GM19043 (cell line): Measurements from ENCODE around the gene PLPPR3.
A peak's percentile ranks its signal among the peaks of the same experiment; 100 is the strongest.

Experiments used
- ATAC-seq: cut with Tn5 transposase; IDR thresholded peaks from one replicate; pipeline ENCODE4 v1.9.1; 2021; ENCODE audit warnings: low read depth; ENCODE audit not compliant: unreplicated experiment

PLPPR3 gene

GRCh38 chr19:798415-799075, 23.2 kb downstream of the PLPPR3 start:
- ATAC-seq, result no peak

- peak; percentile 28 for ATAC-seq
These were observed 24.0 kb downstream of the PLPPR3 start for GRCh38 chr19:797528-798414.

GRCh38 chr19:796692-797527, 24.8 kb downstream of the PLPPR3 start, which contains the start of gene PTBP1:
Gene PTBP1, plus strand, starts transcription at chr19:797452. Its CDS starts 46 bp downstream, at chr19:797498.
- ATAC-seq, result peak; percentile 74

- ATAC-seq, result no peak
These were observed 25.8 kb downstream of the PLPPR3 start for GRCh38 chr19:795691-796581.

GRCh38 chr19:795073-795611, 26.6 kb downstream of the PLPPR3 start:
- ATAC-seq, result no peak

GRCh38 chr19:793806-794205, 27.9 kb downstream of the PLPPR3 start:
- no peak for ATAC-seq

GRCh38 chr19:792306-792885, 29.4 kb downstream of the PLPPR3 start:
- ATAC-seq, result no peak

- no peak for ATAC-seq
These were observed 30.0 kb downstream of the PLPPR3 start for GRCh38 chr19:791567-792305.

- ATAC-seq, result no peak
These were observed 30.7 kb downstream of the PLPPR3 start for GRCh38 chr19:791007-791566.

GRCh38 chr19:789701-790060, 32.1 kb downstream of the PLPPR3 start:
- no peak for ATAC-seq

GRCh38 chr19:788983-789700, 32.6 kb downstream of the PLPPR3 start:
- no peak for ATAC-seq

GRCh38 chr19:788686-788982, 33.1 kb downstream of the PLPPR3 start:
- no peak for ATAC-seq

- no peak for ATAC-seq
These were observed 34.2 kb downstream of the PLPPR3 start for GRCh38 chr19:787536-787935.

- no peak for ATAC-seq
These were observed 37.2 kb downstream of the PLPPR3 start for GRCh38 chr19:784541-784940.

- ATAC-seq, result no peak
These were observed 38.7 kb downstream of the PLPPR3 start for GRCh38 chr19:782878-783668.

GRCh38 chr19:782185-782877, 39.4 kb downstream of the PLPPR3 start:
- no peak for ATAC-seq

GRCh38 chr19:781800-782184, 40.0 kb downstream of the PLPPR3 start:
- no peak for ATAC-seq
